GM18511 (cell line): Measurements from ENCODE around the gene AP3D1.

Experiments used
- ATAC-seq: cut with Tn5 transposase; IDR thresholded peaks from one replicate; pipeline ENCODE4 v1.9.1; 2021; ENCODE audit warnings: mild to moderate bottlenecking, moderate library complexity; ENCODE audit not compliant: unreplicated experiment

The AP3D1 gene

DNA sequence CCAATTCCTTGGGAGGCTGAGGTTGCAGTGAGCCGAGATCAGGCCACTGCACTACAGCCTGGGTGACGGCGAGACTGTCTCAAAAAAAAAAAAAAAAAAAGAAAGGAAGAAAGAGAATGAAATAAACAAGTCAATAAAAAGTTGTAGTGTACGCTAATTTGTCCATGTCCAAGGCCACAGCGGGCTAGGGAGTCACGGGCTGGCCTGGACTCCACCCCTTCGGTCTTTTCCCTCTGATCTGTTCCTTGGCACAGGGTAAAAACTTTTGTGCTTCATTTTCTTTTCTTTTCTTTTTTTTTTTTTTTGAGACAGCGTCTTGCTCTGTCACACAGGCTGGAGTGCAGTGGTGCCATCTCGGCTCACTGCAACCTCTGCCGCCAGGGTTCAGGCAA is 80.9 kb downstream of the AP3D1 start:
- ATAC-seq = no peak

DNA sequence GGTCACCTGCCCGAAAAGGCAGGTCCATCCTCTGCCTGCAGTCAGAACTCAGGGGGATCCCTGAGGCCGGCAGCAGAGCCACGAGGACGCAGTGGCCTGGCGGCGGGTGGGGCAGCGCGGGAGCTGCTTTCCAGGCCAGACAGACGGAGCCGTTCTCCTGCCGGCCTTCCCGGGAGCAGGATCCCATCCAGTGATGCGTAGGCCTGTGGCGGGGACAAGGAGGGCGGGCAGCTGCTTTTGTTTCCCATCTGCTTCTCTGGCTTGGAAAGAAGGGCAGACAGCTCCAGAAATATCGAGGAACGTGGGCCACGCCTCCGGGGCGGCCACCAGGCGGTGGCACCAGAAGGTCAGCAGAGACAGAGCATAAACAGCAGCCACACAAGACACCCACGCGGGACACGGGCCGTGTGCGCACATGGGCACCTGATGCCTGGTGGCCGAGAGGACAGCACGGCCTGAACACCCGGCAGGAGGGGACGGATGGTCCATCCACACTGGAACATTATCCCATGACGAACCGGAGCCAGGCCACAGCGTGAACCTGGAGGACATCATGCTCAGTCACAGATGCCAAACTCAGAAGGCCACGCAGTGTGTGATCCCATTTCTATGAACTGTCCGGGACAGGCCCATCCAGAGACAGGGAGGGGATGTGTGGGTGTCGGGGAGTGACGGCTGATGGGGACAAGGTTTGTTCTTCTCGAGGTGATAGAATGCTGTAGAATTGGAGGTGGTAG is 86.4 kb downstream of the AP3D1 start:
- no peak for ATAC-seq

- no peak for ATAC-seq
These were observed 87.0 kb downstream of the AP3D1 start for GRCh38 chr19:2064395-2064787.

DNA sequence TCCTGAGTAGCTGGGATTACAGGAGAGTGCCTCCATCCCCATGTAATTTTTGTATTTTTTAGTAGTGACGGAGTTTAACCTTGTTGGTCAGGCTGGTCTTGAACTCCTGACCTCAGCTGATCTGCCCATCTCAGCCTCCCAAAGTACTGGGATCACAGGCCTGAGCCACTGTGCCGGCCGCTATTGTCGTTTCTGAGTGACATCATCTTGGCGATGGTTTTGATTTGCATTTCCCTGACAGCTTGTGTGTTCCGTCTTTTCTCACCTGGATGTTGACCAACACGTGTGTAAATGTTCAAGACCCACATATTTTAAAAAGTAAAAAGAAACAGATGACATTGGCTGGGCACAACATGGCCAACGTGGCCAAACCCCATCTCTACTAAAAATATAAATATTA is 87.5 kb downstream of the AP3D1 start:
- no peak for ATAC-seq

- no peak for ATAC-seq
These were observed 88.6 kb downstream of the AP3D1 start for GRCh38 chr19:2062770-2063169.

- ATAC-seq = no peak
These were observed 89.0 kb downstream of the AP3D1 start for GRCh38 chr19:2062389-2062729.

GRCh38 chr19:2061495-2062388 is 89.6 kb downstream of the AP3D1 start:
- ATAC-seq = peak; percentile 88

GRCh38 chr19:2060884-2061494 is 90.4 kb downstream of the AP3D1 start:
- ATAC-seq = peak; percentile 28

DNA sequence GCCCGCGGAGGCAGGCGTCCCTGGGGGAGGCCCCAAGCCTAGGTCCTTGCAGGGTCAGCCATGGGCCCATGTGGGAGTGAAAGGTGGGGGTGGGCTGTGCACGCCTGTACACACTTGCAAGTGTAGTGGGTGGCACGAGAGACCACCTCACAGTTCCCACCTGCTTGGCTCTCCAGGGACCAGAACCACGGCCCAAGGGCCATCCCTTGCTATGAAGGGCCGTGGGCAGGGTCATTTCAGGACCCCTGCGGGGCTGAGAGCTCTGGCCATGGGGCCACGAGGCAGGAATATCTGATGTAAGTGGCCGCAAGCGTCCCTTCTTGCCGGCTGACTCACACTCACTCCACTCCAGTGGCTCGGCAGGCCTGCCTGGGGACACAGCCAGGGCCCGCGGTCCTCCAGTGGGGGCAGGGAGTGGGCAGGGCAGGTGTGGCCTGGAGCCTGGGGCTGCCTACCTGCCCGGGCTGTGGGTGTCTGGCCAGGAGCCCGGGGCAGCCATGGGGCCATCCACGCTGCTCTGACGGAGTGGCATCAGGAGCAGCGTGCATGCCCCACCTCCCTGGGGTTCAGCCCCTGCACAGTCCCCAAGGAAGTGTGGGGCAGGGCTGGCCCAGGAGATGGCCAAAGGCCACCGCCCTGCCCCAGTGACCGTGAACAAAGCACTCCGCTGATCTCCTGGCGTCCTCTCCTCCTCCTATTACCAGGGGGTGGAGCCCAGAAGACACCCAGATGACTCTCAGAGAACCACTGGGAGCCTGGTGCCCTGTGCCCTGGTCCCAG is 91.8 kb downstream of the AP3D1 start:
- ATAC-seq = no peak

DNA sequence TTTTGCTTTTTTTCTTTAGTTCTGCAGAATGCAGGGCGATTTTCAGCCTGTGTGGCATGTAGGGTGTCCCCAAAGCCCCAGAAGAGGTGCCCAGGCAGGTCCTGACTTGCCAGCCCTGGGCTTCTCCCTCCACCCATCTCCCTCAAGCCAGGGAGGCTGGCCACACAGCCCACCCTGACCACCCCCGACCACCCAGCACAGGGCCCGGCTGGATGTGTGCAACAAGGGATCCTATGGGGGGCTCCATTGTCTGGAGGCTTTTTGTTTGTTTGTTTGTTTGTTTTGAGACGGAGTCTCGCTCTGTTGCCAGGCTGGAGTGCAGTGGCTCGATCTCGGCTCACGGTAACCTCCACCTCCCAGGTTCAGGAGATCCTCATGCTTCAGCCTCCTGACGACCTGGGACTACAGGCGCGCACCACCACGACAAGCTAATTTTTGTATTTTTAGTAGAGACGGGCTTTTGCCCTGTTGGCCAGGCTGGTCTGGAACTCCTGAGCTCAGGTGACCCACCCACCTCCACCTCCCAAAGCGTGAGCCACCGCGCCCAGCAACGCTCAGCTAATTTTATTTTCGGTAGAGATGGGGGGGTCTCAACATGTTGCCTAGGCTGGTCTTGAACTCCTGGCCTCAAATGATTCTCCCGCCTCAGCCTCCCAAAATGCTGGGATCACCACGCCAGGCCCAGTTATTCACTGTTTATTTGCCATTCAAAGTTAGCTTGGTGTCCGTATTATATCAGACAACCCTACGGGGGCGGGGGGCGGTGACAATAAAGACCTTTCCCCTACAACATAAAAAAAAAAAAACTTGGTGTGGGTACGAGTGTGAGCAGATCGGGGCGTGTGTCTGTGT is 92.6 kb downstream of the AP3D1 start:
- no peak for ATAC-seq

DNA sequence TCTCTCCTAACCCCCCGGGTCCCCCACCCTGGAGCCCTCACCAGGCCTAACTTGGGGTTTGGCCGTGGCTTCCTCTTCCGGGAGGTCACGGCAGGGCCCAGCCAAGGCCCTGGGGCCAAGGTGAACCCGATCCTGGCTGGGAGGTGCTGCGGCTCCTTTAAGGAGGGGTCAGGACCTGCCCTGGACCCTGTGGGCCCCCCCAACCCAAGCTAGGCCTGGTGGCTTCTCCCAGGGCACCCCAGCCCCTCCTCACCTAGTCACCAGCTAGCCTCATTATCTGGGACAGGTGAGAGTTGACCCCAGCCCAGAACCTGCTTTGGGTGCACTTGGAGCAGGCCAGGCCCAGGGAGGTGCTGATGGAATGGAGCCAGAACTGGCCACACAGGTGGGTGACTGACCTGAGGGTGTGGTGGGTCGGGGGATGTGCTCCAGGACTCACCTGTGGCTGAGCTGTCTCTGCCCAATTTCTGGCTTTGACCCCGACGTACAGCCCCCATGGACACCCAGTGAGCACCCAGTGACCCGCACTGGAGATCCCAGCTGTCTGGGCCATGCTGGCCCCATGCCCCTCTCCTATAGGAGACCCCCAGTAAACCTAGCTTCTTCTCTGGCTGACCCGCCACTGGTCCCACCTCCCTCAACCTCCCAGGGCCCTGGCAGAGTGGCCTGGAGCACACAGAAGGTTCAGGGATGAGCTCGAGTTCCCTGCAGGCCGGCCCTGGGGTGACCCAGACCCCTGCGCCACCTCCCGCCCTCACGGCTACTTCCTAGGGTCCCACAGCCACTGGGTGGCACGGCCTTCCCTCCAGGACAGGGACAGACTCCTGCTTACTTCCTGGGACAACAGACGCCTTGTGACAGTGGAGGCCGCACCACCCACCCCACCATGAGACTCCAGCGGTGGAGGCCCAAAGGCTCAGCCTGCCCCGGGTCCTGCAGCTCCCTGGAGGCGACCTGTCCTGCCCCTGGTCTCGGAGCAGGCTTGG is 93.6 kb downstream of the AP3D1 start:
- no peak for ATAC-seq

DNA sequence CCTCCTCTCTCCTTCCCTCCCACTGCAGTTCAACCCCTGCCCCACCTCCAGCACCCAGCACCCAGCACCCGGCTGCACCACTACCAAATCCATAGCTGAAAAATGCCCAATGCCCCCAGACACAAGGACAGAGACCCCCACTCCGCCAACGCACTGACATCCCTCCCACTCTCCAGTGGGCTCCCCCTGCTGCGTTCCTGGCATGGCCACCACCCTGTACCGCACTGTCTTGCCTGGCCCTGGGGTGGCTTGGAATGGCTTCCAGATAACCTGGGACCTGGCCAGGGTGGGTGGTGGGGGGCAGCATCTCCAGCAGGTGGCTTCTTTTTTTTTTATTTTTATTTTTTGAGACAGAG is 94.6 kb downstream of the AP3D1 start:
- no peak for ATAC-seq

GRCh38 chr19:2055931-2056836 is 95.2 kb downstream of the AP3D1 start:
- no peak for ATAC-seq

GRCh38 chr19:2054763-2055162 is 96.6 kb downstream of the AP3D1 start:
- no peak for ATAC-seq

GRCh38 chr19:2053601-2054389 is 97.6 kb downstream of the AP3D1 start:
- no peak for ATAC-seq

GRCh38 chr19:2051773-2052704 is 99.3 kb downstream of the AP3D1 start:
- no peak for ATAC-seq
